ENCODE measurements around the gene CD38.

The CD38 gene

DNA sequence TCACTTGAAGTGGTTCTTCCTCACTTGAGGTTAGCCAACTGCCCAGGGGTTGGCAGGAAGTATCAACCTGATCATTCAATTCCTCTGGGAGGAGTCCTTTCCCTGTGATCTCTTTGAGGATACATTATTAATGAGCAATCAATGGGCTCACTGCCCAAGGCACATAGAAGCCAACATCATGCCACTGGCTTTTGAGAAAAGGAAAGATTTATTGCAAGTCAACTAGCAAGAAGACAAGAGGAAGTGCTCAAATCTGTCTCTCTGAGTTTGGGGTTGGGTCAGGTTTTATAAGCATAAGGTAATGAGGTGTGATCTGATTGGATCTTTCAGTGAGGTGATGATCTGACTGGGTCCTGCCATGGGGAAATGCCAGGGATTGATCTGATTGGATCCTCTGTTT lies 120.8 kb downstream of the CD38 start:
- no peak for TF ChIP-seq EZH2 (IDR thresholded peaks at IDR 0.05; ENCODE audit: borderline replicate concordance, low read depth, low read length, severe bottlenecking)
- TF ChIP-seq, protein P1, sequence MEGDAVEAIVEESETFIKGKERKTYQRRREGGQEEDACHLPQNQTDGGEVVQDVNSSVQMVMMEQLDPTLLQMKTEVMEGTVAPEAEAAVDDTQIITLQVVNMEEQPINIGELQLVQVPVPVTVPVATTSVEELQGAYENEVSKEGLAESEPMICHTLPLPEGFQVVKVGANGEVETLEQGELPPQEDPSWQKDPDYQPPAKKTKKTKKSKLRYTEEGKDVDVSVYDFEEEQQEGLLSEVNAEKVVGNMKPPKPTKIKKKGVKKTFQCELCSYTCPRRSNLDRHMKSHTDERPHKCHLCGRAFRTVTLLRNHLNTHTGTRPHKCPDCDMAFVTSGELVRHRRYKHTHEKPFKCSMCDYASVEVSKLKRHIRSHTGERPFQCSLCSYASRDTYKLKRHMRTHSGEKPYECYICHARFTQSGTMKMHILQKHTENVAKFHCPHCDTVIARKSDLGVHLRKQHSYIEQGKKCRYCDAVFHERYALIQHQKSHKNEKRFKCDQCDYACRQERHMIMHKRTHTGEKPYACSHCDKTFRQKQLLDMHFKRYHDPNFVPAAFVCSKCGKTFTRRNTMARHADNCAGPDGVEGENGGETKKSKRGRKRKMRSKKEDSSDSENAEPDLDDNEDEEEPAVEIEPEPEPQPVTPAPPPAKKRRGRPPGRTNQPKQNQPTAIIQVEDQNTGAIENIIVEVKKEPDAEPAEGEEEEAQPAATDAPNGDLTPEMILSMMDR (IDR thresholded peaks at IDR 0.05; ENCODE audit: borderline replicate concordance, extremely low read depth, low read length, poor library complexity, severe bottlenecking), result no peak
- H3K4me3 ChIP-seq (ENCODE audit: low read depth in 1 of 2, low read length in 2 of 2), result no peak overlapping the region
- no peak overlapping the region for H3K27ac ChIP-seq (ENCODE audit: low read length)
- H2AFZ ChIP-seq (ENCODE audit: low read depth, low read length), result no peak overlapping the region
- no peaks in the 10 kb centered on the region for H4K20me1 ChIP-seq (ENCODE audit: insufficient read depth, low read length)
- H3K27me3 ChIP-seq (ENCODE audit: insufficient read depth, low read length, poor library complexity), result peaks cover 6% of the 10 kb centered on the region
- DNase-seq (no peak), ATAC-seq (ENCODE audit: insufficient read depth, low read depth) (no peak)
- no peaks in the 10 kb centered on the region for H3K36me3 ChIP-seq (ENCODE audit: insufficient read depth, low read length)
- no peaks in the 10 kb centered on the region for H3K79me2 ChIP-seq (ENCODE audit: insufficient read depth, low read length)
- H3K4me1 ChIP-seq (ENCODE audit: insufficient read depth, low read length), result no peaks in the 10 kb centered on the region
- no peak overlapping the region for H3K4me2 ChIP-seq (ENCODE audit: insufficient read depth, low read length)
- H3K9me3 ChIP-seq (ENCODE audit: insufficient read depth, low read length, severe bottlenecking), result no peaks in the 10 kb centered on the region
- H3K9ac ChIP-seq (ENCODE audit: low read depth, low read length), result no peak overlapping the region

DNA sequence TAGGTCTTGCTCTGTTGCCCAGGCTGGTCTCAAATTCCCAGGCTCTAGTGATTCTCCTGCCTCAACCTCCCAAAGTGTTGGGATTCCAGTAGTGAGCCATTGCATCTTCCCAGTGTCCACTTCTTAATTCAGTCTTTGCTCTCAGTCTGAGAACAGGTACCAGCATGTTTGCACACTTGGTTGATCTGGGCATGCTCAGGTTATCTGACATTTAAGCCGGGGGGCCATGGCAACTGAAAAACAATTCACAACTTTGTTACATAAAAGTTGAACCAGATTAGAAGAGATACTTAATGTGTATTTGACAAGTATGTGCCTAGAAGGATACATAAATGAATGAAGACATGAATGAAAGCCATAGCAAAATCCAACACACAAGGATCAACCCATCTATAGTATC lies 121.4 kb downstream of the CD38 start:
- no peaks in the 10 kb centered on the region for H4K20me1 ChIP-seq (ENCODE audit: insufficient read depth, low read length)
- peaks cover 6% of the 10 kb centered on the region for H3K27me3 ChIP-seq (ENCODE audit: insufficient read depth, low read length, poor library complexity)
- H3K9me3 ChIP-seq (ENCODE audit: insufficient read depth, low read length, severe bottlenecking), result no peaks in the 10 kb centered on the region
- no peak overlapping the region for H3K4me2 ChIP-seq (ENCODE audit: insufficient read depth, low read length)
- H3K4me1 ChIP-seq (ENCODE audit: insufficient read depth, low read length), result no peaks in the 10 kb centered on the region
- DNase-seq, result no peak
- no peak overlapping the region for H3K9ac ChIP-seq (ENCODE audit: low read depth, low read length)
- no peak overlapping the region for H3K4me3 ChIP-seq (ENCODE audit: low read depth in 1 of 2, low read length in 2 of 2)
- no peak overlapping the region for H2AFZ ChIP-seq (ENCODE audit: low read depth, low read length)
- H3K36me3 ChIP-seq (ENCODE audit: insufficient read depth, low read length), result no peaks in the 10 kb centered on the region
- no peaks in the 10 kb centered on the region for H3K79me2 ChIP-seq (ENCODE audit: insufficient read depth, low read length)
- no peak for ATAC-seq (ENCODE audit: insufficient read depth, low read depth)
- no peak overlapping the region for H3K27ac ChIP-seq (ENCODE audit: low read length)
- TF ChIP-seq, protein P1 (IDR thresholded peaks at IDR 0.05; ENCODE audit: borderline replicate concordance, extremely low read depth, low read length, poor library complexity, severe bottlenecking), result no peak
- no peak for TF ChIP-seq EZH2 (IDR thresholded peaks at IDR 0.05; ENCODE audit: borderline replicate concordance, low read depth, low read length, severe bottlenecking)

GRCh38 chr4:15901007-15901406 lies 122.9 kb downstream of the CD38 start:
- H3K4me3 ChIP-seq (ENCODE audit: low read depth in 1 of 2, low read length in 2 of 2), result no peak overlapping the region
- TF ChIP-seq, protein P1 (IDR thresholded peaks at IDR 0.05; ENCODE audit: borderline replicate concordance, extremely low read depth, low read length, poor library complexity, severe bottlenecking), result no peak
- TF ChIP-seq EZH2 (IDR thresholded peaks at IDR 0.05; ENCODE audit: borderline replicate concordance, low read depth, low read length, severe bottlenecking), result no peak
- no peak overlapping the region for H3K27ac ChIP-seq (ENCODE audit: low read length)
- H3K36me3 ChIP-seq (ENCODE audit: insufficient read depth, low read length), result no peaks in the 10 kb centered on the region
- DNase-seq, result no peak
- no peak for ATAC-seq (ENCODE audit: insufficient read depth, low read depth)
- H3K9ac ChIP-seq (ENCODE audit: low read depth, low read length), result no peak overlapping the region
- H3K9me3 ChIP-seq (ENCODE audit: insufficient read depth, low read length, severe bottlenecking), result no peaks in the 10 kb centered on the region
- no peaks in the 10 kb centered on the region for H4K20me1 ChIP-seq (ENCODE audit: insufficient read depth, low read length)
- H2AFZ ChIP-seq (ENCODE audit: low read depth, low read length), result no peak overlapping the region
- no peaks in the 10 kb centered on the region for H3K79me2 ChIP-seq (ENCODE audit: insufficient read depth, low read length)
- no peak overlapping the region for H3K4me2 ChIP-seq (ENCODE audit: insufficient read depth, low read length)
- H3K4me1 ChIP-seq (ENCODE audit: insufficient read depth, low read length), result no peaks in the 10 kb centered on the region
- H3K27me3 ChIP-seq (ENCODE audit: insufficient read depth, low read length, poor library complexity), result peaks cover 2% of the 10 kb centered on the region

DNA sequence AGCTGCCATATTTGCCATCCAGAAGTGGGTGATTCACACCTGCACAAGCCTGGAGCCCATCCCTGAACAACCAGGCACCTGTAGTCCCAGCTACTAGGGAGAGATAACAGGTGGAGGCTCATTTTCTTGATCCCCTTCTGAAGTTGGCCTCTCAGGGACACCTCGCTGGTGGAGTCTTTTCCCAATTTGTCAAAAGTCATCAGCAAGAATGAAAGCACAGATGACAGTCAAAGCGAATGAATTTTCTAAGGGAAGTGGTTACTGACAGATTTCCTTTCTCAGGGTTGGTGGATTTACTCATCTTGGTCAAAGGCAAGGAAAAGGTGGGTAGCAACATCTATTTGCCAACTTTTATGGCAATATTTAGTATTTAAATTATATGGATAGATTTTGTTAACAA lies 123.9 kb downstream of the CD38 start:
- no peaks in the 10 kb centered on the region for H3K36me3 ChIP-seq (ENCODE audit: insufficient read depth, low read length)
- no peak overlapping the region for H3K9ac ChIP-seq (ENCODE audit: low read depth, low read length)
- no peak for ATAC-seq (ENCODE audit: insufficient read depth, low read depth)
- H3K27ac ChIP-seq (ENCODE audit: low read length), result no peak overlapping the region
- no peak overlapping the region for H3K4me3 ChIP-seq (ENCODE audit: low read depth in 1 of 2, low read length in 2 of 2)
- no peaks in the 10 kb centered on the region for H3K79me2 ChIP-seq (ENCODE audit: insufficient read depth, low read length)
- peaks cover under 1% of the 10 kb centered on the region for H3K27me3 ChIP-seq (ENCODE audit: insufficient read depth, low read length, poor library complexity)
- H2AFZ ChIP-seq (ENCODE audit: low read depth, low read length), result no peak overlapping the region
- no peaks in the 10 kb centered on the region for H4K20me1 ChIP-seq (ENCODE audit: insufficient read depth, low read length)
- H3K4me1 ChIP-seq (ENCODE audit: insufficient read depth, low read length), result no peaks in the 10 kb centered on the region
- DNase-seq, result no peak
- H3K9me3 ChIP-seq (ENCODE audit: insufficient read depth, low read length, severe bottlenecking), result no peaks in the 10 kb centered on the region
- TF ChIP-seq, protein P1 (IDR thresholded peaks at IDR 0.05; ENCODE audit: borderline replicate concordance, extremely low read depth, low read length, poor library complexity, severe bottlenecking), result no peak
- no peak for TF ChIP-seq EZH2 (IDR thresholded peaks at IDR 0.05; ENCODE audit: borderline replicate concordance, low read depth, low read length, severe bottlenecking)
- H3K4me2 ChIP-seq (ENCODE audit: insufficient read depth, low read length), result no peak overlapping the region
